ENCODE measurements around the gene PEX26.
A peak's percentile ranks its signal among the peaks of the same experiment; 100 is the strongest.
"Not testable (repeated sequence)": the region's sequence is repeated elsewhere in the genome, so short reads cannot be mapped to it uniquely, and the experiment has no call there.

The PEX26 gene

DNA sequence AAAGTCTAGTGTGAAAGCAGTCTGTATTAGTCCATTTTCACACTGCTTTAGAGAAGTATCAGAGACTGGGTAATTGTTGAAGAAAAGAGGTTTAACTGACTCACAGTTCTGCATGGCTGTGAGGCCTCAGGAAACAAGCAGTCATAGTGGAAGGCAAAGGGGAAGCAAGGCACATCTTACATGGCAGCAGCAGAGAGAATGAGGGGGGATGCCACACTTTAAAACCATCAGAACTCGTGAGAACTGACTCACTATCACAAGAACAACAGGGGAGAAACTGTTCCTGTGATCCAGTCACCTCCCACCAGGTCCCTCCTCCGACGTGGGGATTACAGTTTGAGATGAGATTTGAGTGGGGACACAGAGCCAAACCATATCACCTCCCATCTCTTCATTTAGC, 19.0 kb downstream of the PEX26 start:
- no peak for DNase-seq (ENCODE audit: low read depth)

DNA sequence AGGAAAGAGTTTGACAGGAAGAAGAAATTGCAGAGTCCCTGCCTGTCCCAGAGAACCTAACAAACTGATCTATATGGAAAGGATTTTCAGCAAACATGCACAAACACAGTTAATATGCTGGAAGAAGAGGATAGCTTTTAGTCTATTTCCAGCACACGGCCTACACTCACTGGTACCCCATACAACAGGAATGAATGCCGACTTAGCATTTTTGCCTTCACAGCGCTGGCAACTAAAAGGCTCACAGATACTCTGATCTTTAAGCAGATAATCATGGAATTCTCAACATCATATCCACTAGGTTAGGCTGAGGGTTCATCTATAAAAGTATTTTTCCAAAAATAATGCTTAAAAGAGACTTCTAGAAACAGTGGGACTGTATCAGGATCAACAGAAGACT, 23.0 kb downstream of the PEX26 start:
- no peak for DNase-seq (ENCODE audit: low read depth)

DNA sequence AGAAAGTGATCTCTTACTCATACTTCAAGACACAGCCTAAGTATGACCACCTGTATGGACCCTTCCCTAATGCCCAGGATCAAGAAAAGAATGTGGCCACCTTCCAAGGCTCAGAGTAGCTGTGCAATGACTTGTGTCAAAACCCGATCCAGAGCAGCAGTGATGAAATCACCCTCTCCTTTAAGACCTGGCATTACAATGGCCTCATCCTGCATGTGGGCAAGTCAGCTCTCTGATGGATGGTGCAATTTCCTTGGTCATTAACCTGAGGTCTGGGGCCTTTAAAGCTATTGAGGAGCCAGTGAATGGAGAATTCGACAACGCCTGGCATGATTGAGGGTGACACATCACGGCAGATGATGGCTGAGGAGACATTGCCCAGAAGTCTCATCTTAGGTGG, 23.7 kb downstream of the PEX26 start:
- peak; percentile 15 for DNase-seq (ENCODE audit: low read depth)

DNA sequence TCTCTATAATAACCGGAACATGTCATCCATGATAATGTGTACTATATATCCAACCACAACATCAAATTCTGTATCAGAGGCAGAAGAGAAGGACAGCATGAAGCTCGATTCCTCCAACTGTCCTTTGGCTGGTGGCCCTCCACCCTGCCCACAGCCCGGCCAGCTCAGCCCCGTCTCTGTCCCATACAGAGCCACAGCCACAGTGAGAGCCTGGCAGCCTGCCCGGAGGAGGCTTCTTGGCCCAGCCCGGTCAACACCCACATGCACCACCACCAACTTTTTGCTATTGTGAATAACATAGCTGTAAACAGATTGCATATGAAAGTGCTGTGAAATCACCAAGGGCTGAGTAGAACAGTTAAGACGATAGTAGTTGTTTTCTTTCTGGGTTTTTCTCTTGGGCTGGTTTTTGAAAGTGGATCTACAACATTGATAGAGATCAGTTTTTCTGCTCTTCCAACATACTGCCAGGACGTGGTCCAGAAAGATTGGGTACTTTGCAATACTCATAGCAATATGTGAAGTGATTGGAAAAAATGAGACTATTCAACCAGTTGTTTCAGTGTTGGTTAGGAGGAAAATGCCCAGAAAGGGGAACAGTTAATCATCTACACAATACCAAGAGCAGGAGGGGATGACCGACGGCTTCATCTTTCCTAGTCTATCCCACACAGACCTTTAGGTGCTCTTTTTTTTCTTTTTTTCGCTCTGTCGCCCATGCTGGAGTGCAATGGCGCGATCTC, 25.9 kb downstream of the PEX26 start:
- no peak for DNase-seq (ENCODE audit: low read depth)

DNA sequence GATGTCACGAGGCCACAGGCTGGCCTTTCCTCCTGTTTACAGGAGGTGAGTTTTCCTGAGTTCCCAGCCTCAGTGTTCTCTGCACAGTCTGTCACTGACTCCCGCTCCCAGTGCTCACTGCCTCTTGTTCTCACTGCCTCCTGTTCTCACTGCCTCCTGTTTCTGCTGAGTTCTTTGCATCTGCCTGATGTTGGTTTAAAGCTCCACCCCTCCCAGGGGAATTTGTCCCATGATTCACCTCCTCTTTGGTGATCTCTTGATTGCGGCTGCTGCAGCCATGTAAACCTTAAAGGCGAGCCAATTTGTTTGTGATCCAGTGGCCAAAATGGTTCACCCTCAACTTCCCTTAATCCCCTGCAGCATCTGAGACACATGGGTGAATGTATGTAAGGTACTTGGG, 26.8 kb downstream of the PEX26 start:
- peak; percentile 30 for DNase-seq (ENCODE audit: low read depth)

DNA sequence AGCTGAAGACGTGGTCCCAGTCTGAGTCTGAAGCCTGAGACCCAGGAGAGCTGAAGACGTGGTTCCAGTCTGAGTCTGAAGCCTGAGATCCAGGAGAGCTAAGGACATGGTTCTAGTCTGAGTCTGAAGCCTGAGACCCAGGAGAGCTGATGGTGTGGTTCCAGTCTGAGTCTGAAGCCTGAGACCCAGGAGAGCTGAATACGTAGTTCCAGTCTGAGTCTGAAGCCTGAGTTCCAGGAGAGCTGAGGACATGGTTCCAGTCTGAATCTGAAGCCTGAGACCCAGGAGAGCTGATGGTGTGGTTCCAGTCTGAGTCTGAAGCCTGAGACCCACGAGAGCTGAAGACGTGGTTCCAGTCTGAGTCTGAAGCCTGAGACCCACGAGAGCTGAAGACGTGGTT, 28.2 kb downstream of the PEX26 start:
- not testable (repeated sequence) for DNase-seq (ENCODE audit: low read depth)

DNA sequence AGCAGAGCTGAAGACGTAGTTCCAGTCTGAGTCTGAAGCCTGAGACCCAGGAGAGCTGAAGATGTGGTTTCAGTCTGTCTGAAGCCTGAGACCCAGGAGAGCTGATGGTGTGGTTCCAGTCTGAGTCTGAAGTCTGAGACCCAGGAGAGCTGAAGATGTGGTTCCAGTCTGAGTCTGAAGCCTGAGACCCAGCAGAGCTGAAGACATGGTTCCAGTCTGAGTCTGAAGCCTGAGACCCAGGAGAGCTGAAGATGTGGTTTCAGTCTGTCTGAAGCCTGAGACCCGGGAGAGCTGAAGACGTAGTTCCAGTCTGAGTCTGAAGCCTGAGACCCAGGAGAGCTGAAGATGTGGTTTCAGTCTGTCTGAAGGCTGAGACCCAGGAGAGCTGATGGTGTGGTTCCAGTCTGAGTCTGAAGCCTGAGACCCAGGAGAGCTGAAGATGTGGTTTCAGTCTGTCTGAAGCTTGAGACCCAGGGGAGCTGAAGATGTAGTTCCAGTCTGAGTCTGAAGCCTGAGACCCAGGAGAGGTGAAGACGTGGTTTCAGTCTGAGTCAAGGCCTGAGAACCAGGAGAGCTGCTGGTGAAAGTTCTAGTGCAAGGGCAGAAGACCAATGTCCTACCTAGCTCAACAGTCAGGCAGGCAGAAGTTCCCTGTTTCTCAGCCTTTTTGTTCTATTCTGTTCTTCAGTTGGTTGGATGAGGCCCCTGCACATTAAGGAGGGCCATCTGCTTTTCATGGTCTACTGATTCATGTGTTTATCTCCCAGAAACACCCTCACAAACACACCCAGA, 29.0 kb downstream of the PEX26 start:
- DNase-seq (ENCODE audit: low read depth) = not testable (repeated sequence)

DNA sequence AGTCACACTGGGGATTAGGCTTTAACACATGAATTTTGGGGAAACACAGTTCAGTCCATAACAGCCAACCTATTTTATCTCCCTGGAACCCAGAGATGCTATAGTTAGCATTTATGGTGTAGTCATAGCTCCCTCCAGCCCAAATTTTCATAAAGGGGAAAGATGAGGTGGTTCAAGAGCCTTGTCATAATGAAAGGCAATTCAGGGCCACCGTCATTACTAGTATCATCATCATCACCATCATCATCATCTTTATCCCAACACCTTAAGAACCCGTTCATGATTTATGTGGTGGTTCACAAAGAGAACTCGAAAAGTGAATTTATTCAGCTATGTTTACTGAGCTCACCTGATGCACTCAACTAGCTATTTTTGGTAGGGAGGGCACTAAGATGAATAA, 30.4 kb downstream of the PEX26 start:
- DNase-seq (ENCODE audit: low read depth) = no peak

DNA sequence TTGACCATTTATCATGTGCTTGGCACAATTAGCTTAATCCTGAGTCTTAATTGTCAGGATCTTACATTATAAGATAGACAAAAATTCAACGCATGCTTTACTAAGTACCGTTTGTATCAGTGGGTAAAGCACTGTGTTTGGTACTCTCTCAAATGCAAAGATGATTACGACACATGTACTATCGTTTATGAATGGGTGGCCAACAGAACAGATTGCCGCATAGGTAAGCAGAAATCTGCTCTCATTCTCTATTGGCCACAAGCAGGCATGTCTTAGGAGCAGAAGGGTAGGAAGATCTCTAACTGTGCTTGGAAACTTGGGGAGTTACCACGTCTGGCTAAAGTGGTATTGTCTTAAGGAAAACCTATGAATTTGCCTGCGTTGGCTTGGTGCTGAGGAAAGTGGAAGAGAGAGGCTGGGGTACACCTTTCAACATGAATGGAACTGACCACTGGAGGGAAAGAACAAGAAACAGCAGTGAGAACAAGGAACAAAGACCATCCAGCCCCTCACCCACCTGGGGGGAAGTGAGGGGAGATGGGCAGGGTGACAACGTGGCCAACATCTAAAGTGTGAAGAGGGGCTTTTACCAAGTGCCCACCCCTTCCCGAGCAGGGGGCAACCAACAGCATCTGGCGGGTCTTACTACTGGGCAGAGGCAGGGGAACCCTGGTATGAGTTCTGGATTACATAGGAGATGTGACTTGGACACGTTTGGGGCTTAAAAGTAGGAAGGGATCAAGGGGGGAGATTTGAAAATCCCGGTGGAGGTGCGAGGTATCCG, 31.8 kb downstream of the PEX26 start:
- no peak for DNase-seq (ENCODE audit: low read depth)

DNA sequence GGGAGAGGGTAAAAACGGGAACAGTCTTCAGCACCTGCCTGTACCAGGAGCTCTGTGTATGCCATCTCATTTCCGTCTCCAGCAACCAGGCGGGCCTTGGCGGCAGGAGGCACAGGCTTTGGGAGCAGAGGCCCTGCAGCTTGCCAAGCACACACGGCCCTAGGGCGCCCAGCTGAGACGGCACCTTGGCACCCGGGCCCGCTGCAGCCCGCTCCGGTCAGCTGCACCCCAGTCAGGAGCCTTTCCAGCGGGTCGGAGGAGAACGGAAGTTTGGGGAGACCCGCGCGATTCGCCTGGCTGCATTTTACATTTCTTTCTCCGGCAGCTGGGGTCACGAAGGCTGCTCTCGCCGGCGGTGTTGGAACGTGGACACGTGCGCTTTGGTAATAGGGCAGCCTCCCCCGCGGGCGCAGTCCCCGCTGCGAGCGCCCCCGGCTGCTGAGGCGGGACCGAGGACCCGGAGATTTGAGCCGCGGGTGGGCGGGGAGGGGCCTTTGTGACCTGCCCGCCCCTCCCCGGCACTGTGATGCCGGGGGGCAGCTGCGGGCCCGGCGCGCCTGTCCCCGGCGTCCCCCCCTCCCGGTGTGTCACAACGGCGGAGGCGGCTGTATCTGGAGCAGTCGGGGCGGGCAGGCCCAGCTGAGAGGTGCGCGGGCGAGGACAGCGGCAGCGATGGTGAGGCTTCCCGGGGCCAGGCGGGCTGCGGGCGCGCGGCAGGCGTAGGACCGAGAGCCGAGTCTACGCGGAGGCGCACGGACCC, 32.6 kb downstream of the PEX26 start, which contains the start of gene TUBA8:
TUBA8 (plus strand) TSS at position 616 of the 760 bp plus-strand sequence; CDS start at position 673, 57 bp downstream.
- peak; percentile 12 for DNase-seq (ENCODE audit: low read depth)

DNA sequence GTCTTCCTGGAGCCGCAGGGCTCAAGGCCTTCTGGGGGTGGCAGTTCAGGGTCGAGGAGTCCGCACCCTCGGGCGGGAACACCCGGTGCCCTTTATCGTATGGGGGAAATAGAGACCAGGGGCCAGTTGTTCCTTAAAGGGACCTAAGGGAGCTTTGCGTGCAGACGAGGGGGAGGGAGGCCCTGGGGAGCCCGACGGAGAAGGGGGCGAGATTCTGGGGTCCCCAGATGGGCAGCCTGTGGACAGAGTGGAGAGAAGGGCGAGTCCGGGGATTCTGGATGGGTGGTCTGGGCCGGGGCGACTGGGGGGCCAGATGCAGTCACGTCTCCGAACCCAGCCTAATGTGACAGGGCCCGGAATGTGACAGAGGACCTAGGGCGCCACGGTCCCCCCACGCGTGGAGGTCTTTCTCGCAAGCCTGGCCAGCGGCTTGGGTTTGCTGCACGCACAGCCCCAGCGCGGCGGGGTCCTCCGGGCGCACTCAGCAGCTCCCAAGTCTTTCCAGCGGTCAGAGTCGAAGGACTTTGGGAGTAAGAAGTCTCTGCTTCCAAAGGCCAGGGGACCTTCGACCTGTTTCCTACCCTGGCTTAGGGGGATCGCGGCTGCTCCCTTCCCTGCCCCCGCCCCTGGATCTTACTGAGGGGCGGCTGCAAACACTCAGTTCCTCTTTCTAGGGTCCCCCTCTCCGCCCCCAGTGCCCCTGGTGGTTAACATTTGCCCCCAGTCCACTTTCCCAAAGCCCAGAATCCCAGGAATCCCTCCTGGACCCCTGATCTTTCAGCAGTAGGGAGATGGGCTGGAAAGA, 33.4 kb downstream of the PEX26 start:
- DNase-seq (ENCODE audit: low read depth) = no peak

DNA sequence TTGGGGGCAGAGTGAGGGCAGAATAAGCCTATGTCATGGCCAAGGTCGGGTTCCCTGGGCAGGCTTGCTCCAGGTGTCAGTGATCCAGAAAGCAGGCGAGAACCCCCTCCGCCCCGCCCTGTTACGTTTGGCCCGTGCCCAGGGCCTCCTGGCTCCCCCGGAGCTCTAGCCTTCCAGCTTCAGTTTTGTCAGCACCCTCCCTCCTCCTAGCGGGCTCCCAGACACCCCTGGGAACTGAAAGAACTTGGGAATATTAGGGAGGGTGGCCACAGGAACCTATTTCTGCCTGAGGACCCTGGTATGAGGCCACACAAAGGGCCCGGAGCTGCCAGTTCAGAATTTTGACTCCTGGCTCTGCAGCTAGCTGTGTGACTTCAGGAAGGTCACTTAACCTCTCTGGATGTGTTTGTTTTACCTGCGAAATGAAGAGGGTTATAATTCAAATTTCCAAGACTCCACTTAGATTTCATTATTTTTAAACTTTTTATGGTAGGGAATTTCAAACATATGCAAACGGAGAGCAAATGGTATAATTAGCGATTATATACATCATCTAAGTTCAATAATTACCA, 34.1 kb downstream of the PEX26 start:
- DNase-seq (ENCODE audit: low read depth) = no peak

DNA sequence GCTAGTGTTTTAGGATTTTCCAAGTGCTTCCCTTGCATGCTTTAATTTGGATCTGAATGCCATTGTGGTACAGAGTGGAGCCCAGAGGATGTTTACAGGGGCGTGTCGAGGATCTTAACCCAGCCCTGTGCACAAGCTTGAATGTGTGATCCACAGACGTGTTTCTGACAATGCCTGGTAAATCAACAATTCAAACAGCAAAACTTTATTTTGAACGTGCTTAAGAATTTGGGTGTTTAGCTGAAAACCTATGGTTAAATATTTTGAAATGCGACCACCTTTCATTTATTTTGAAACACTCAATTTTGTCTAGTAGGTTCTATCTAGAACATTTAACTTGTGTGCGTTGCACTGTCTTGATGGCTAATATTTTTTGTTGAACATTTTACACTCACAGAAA, 34.6 kb downstream of the PEX26 start:
- no peak for DNase-seq (ENCODE audit: low read depth)

DNA sequence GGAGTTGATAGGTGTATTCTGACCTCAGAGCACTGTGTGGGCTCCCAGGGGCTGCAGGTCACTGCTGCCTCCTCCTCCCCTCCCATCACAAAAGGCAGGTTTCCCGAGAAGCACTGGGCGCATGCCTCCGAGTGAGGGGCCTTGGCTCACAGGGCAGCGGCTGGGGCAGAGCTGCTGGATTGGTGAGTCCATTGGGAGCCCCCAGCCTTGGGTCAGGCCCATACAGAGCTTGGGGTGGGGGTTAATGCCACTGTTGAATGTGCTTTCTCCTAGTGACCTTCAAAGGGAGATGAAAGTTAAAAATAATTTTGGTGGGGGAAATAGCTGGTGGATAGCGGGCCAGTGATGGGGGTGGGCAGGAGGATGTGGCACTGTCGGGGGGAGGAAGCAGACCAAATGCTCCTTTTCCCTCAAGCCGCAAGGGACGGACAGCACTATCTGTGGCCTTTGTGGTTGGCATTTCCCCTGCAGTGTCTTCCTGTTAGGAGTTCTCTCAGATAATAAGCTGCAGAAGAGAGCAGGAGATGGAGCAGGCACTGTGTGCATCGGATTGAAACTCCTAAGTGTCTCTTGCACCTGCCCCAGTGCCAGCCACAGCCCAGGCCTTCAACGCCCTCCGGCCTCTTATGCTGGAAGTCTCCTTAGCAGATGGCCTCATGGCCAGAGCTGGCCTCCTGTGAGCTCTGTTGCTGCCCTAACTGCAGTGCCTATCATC, 36.0 kb downstream of the PEX26 start:
- no peak for DNase-seq (ENCODE audit: low read depth)

DNA sequence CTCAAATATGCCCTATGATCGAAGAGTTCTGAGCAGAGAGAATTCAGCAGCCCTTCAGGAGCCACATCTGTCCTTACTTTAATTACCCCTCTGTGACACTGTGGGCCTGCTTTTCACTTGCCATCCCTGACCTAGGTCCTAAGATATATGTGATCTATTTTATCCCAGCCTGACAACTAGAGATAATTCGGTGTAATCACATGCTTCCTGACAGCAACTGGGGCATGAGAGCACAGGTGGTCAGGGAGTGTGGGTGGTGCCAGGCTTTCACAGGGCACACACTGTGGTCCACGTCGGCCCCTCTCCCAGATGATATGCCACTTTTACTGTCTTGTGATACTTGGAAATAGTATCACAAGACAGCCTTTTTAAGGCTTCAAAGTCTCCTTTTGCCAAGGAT, 36.7 kb downstream of the PEX26 start:
- DNase-seq (ENCODE audit: low read depth) = no peak

DNA sequence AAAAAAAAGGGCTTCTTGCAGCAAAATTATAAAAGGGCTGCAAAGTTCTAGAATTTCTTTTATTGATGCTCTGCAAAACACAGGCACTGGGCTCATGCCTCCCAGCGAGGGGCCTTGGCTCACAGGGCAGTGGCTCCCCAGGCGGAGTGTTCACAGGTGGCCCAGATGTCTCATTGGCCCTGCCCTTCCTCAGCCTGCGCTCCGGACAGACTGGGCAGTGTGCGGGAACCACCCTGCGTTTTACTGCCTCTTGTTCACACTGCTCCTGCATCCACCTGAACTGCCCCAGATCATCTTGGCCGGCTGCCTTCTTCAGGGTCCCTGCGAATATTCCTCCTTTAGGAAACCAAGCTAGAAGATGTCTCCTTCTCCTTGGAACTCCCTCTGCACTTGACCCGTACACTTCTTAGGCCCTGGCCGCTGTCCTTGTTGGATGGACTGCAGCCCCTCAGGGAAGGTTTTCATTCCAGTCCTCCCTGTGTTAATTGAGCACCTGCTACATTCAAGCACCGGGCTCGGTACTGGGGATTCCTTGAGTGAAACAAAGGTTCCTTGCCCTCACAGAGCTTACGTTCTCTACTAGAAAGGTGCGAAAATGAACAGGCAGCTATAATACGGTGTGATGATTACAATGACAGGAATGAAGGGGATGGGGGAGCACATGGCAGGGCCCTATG, 37.3 kb downstream of the PEX26 start:
- DNase-seq (ENCODE audit: low read depth) = no peak

DNA sequence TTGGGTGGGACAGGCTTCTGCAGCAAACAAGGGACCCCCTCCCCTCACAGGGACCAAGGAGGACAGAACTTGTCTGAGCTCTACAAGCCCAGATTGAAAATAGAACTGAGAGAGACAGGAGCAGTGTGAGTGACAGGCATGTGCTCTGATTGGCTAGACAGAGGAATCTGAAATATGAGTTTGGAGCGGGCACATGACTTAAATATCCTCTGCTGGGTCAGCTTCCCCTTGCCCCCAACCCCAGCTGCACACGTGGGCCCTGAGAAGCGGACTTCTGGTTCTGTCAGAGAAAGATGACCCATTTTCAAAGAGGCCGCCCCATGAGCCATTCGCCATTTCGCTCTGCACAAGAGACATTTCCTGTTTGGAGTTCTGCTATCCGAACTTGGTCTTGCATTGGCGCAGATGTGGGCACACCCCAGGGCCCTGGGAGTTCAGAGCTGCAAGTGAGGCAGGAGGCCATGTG, 38.1 kb downstream of the PEX26 start:
- no peak for DNase-seq (ENCODE audit: low read depth)

DNA sequence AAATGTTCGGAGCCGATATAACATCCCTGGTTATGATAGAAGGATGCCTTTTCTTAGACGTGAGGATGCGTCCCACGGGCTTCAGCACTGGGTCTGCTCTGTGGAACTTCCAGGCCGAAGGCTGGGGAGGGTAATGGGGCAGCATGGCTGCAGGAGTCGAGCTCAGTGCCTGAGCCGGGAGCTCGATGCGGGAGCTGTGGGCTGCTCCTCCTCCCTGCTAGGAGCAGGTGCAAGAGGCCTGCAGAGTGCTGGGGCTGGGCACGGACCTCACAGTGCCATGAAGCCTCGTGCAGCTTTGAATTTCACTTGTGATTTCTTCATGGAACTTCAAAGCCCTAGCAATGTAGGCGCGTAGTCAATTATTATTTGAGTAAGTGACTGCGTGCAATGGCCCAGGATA, 38.8 kb downstream of the PEX26 start:
- no peak for DNase-seq (ENCODE audit: low read depth)

DNA sequence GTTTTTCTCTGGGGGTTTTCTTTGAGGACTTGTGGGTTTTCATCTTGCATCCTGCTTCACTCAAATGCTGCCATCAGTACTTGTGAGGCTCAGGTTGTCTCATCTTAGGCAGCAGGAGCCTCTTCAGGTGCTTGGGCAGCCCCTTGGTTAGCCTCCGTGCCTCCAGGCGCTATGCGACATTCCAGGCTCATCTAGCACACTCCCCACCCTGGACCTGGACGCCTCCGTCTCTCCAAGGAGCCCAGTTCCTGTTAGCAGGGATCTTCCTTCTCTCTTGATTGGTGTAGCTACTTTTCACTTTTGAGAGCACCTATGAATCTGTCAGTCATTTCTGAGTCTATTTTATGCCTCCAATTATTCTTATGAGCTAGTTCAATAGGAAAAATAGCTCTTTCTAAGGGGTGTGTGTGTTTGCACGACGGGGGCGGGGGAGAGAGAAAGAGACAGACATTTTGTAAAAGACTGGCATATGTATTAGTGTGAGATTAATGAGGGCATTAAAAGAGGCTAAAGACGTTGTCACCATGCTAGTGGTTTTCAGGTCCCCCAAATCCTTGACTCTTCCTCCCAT, 40.6 kb downstream of the PEX26 start:
- no peak for DNase-seq (ENCODE audit: low read depth)
